Thymus (tissue), 11 donors: ENCODE data around the gene TRIM47. TPM values are rescaled to one million over a fixed set of nuclear protein-coding genes. Genes with fewer than 3 reads are reported as not detected.
"Not testable (repeated sequence)": the region's sequence is repeated elsewhere in the genome, so short reads cannot be mapped to it uniquely, and the experiment has no call there.

Experiments
- DNase-seq, 9 donors: peaks; one replicate each; pipeline ENCODE4 v3.0.0-alpha.2; 2013; ENCODE audit warnings: low spot score in 9 of 9, low read depth in 6 of 9, missing footprints in 1 of 9
- H3K27ac ChIP-seq, 2 donors: one replicate each; pipeline ENCODE4 v1.5.1; 2013; ENCODE audit warnings: control low read depth in 1 of 2, low read depth in 1 of 2, low read length in 1 of 2, mild to moderate bottlenecking in 1 of 2, moderate library complexity in 1 of 2
- H3K27me3 ChIP-seq, 2 donors: one replicate each; pipeline ENCODE4 v1.5.1; 2013; ENCODE audit warnings: low read length in 1 of 2; ENCODE audit not compliant: control insufficient read depth in 2 of 2, insufficient read depth in 1 of 2
- H3K36me3 ChIP-seq, 2 donors: one replicate each; pipeline ENCODE4 v1.5.1; 2013; ENCODE audit warnings: low read length in 1 of 2, mild to moderate bottlenecking in 1 of 2, moderate library complexity in 1 of 2; ENCODE audit not compliant: control insufficient read depth in 2 of 2, insufficient read depth in 2 of 2
- H3K4me1 ChIP-seq, 2 donors: one replicate each; pipeline ENCODE4 v1.5.1; 2013; ENCODE audit warnings: low read length in 2 of 2; ENCODE audit not compliant: control insufficient read depth in 2 of 2, insufficient read depth in 2 of 2
- H3K4me3 ChIP-seq, 2 donors: one replicate each; pipeline ENCODE4 v1.5.1; 2013; ENCODE audit warnings: low read length in 2 of 2, control low read depth in 1 of 2, mild to moderate bottlenecking in 1 of 2
- H3K9me3 ChIP-seq, 2 donors: one replicate each; pipeline ENCODE4 v1.5.1; 2013; ENCODE audit warnings: low read length in 1 of 2, mild to moderate bottlenecking in 1 of 2; ENCODE audit not compliant: control insufficient read depth in 2 of 2, insufficient read depth in 1 of 2
- WGBS: extraction: QIAGEN DNeasy Blood & Tissue Kit; methylation state at CpG from one replicate; pipeline ENCODE4 v1.1.7; 2013; 5-methylcytosine and 5-hydroxymethylcytosine counted together
- polyA plus RNA-seq: library from polyadenylated mRNA; stranded (reverse); fragments of 200-250 nt; gene quantifications from one replicate; pipeline ENCODE4 v1.2.3, GENCODE V29; 2013
- total RNA-seq: library from RNA; stranded (reverse); fragments of 120-200 nt; gene quantifications from one replicate; pipeline ENCODE4 v1.2.4, GENCODE V29; 2013
- donor health status: healthy.

TRIM47 gene
- total and polyA plus RNA-seq, 2 donors, result 12.6 to 22.8 TPM

DNA sequence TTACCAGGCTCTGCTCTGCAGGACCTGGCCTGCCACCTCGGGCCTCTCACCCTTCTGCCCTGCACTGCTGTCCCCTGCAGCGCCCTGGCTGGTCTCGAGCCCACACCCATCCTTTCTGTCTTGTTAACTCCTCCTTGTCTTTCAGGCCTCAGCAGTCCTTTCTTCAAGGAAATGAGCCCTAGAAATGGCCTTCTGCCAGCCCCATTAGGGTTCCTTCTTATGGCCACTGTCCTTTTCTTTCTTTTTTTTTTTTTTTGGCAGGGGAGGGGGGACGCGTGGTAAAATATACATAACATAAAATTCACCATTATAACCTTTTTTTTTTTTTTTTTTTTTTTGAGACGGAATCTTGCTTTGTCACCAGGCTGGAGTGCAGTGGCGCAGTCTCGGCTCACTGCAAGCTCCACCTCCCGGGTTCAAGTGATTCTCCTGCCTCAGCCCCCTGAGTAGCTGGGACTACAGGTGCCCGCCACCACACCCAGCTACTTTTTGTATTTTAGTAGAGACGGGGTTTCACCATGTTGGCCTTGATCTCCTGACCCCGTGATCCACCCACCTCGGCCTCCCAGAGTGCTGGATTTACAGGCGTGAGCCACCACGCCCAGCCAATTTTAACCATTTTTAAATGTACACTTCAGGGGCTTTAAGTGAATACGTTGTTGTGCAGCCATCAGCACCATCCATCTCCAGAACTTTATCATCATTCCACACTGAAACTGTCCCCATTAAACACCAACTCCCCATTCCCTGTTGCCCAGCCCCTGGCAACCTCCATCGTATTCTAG is 12.8 kb downstream of the TRIM47 start:
- WGBS, result 96% methylated on average over 17 of the region's 17 CpGs
- H3K4me3 ChIP-seq, H3K9me3 ChIP-seq, H3K27me3 ChIP-seq, H3K36me3 ChIP-seq, DNase-seq: not testable (repeated sequence)
- H3K4me1 ChIP-seq, result peaks cover 13 to 32% of the 10 kb centered on the region in 2 donors
- H3K27ac ChIP-seq, result peak overlapping the region; percentile 36 to 82

DNA sequence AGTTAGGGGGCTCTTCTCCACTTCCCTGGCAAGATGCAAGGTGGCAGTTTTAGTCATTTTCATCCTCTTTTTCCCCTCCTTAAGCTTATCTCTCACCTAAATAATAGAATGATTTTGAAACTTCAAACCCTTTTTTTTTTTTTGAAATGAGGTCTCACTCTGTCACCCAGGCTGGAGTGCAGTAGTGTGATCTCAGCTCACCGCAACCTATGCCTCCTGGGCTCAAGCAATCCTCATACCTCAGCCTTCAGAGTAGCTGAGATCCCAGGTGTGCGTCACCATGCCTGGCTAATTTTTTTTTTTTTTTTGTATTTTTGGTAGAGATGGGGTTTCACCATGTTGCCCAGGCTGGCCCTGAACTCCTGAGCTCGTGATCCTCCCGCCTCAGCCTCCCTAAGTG is 13.5 kb downstream of the TRIM47 start:
- Histone ChIP-seq H3K27ac (peak overlapping the region; percentile 52 to 82), H3K4me1 (peaks cover 13 to 32% of the 10 kb centered on the region in 2 donors)
- not testable (repeated sequence) for DNase-seq, H3K9me3 ChIP-seq, H3K27me3 ChIP-seq, H3K36me3 ChIP-seq, H3K4me3 ChIP-seq
- WGBS, result 56% methylated on average over 4 of the region's 4 CpGs

DNA sequence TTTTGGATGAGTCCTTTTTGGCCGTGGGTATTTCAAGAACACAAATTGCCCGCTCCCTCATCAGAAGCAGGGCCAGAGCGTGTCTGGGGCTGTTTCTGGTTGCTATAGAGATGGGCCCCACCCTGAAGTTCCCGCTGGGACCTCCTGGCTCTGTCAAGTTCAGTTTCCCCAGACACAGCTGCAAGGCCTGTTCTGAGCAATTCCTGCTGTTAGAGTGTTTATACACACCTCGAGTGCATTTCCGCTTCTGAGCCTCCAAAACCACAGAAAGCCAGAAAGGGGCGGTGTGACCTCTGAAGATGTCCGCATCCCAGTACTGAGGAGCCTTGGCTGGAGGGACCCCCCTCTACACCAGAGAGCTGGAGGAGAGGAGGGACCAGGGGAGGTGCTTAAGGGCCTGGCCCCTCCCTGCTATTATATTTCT is 13.9 kb downstream of the TRIM47 start:
- Histone ChIP-seq H3K27ac (peak overlapping the region; percentile 52 to 82), H3K36me3 (no peaks in the 10 kb centered on the region), H3K4me3 (no peak overlapping the region), H3K27me3 (no peaks in the 10 kb centered on the region), H3K4me1 (peaks cover 13 to 32% of the 10 kb centered on the region in 2 donors), H3K9me3 (no peaks in the 10 kb centered on the region)
- under 1% methylated on average over 8 of the region's 8 CpGs for WGBS
- DNase-seq, result peak in 6 of 9 donors; percentile 66 to 90 (median 78)

DNA sequence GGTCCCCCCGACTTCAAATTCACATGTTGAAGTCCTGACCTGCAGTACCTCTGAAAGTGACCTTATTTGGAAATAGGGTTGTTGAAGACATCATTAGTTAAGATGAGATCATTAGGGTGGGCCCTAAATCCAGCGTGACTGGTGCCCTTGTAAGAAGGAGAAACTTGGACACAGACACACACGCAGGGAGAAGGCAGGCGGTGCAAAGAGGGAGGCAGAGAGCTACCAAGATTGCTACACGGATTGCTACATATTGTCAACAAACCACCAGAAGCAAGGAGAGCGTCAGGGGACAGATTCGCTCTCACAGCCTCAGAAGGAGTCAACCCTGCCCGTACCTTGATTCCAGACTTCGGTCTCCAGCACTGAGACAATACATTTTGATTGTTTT is 16.5 kb downstream of the TRIM47 start:
- WGBS, result 97% methylated on average over 9 of the region's 9 CpGs
- Histone ChIP-seq H3K27ac (no peak overlapping the region), H3K36me3 (no peaks in the 10 kb centered on the region), H3K4me1 (peaks cover 13 to 35% of the 10 kb centered on the region in 2 donors), H3K4me3 (no peak overlapping the region), H3K27me3 (no peaks in the 10 kb centered on the region), H3K9me3 (no peaks in the 10 kb centered on the region)
- no peak for DNase-seq

- H3K4me3 ChIP-seq, H3K9me3 ChIP-seq, H3K27me3 ChIP-seq, H3K36me3 ChIP-seq, DNase-seq, H3K27ac ChIP-seq: not testable (repeated sequence)
- 94% methylated on average over 10 of the region's 10 CpGs for WGBS
- peaks cover 14 to 38% of the 10 kb centered on the region in 2 donors for H3K4me1 ChIP-seq
Observed at GRCh38 chr17:75859358-75859757, 19.0 kb downstream of the TRIM47 start.

DNA sequence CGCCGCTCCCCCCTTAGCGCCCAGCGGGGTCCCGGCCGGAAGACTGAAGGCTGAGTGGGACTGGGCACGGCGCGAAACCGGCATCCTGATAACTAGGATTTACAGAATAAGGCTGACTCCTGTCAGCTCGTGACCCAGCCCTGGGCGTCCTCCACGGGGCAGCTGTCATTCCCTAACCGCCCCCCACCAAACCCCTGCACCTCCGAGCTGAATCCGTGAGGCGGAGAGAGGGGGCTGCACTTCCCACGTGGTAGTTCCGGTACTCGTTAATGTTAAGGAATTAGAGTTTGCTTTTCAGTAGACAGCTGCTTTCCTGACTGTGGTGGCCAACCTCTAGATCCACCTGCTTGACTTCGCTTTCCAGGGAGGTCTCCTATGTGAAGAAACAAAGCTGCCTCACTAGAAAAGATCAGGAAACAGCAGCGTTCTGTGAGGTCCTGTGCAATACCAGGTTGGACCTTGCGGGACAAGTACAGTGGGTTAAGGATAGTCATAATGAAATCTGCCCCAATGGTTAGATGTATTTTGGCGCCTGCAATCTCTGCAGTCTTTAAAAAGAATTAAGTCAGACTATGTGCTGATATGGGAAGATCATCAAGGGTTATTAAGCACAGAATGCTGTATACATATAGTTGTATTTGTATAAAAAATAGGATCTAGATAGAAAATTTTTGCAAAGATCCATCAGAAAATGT is 22.2 kb downstream of the TRIM47 start:
- peaks cover 15 to 27% of the 10 kb centered on the region in 2 donors for H3K4me1 ChIP-seq
- WGBS, result 2% methylated on average over 24 of the region's 24 CpGs
- DNase-seq, result peak in 1 of 9 donors; percentile 53
- H3K4me3 ChIP-seq, result peak overlapping the region; percentile 75 to 91
- H3K36me3 ChIP-seq, result peaks cover 3 to 9% of the 10 kb centered on the region in 2 donors
- H3K27ac ChIP-seq, result peak overlapping the region; percentile 94 to 95
- no peaks in the 10 kb centered on the region for H3K27me3 ChIP-seq
- H3K9me3 ChIP-seq, result peaks cover 0 to 4% of the 10 kb centered on the region in 2 donors

GRCh38 chr17:75855310-75856061 is 22.9 kb downstream of the TRIM47 start, which contains the start of gene WBP2:
TSS of gene WBP2 (minus strand) at chr17:75855335. CDS start at chr17:75855297, 38 bp downstream.
- peaks cover 15 to 25% of the 10 kb centered on the region in 2 donors for H3K4me1 ChIP-seq
- peak within 1 kb of the TSS; percentile 75 to 91 for H3K4me3 ChIP-seq
- peaks cover 0 to 4% of the 10 kb centered on the region in 2 donors for H3K9me3 ChIP-seq
- H3K36me3 ChIP-seq, result peaks cover 11 to 16% of the 10 kb centered on the region in 2 donors
- peak within 1 kb of the TSS; percentile 94 to 95 for H3K27ac ChIP-seq
- under 1% methylated on average over 58 of the region's 58 CpGs for WGBS
- DNase-seq, result peak; percentile 98 to 100 (median 99)
- H3K27me3 ChIP-seq, result no peaks in the 10 kb centered on the region

DNA sequence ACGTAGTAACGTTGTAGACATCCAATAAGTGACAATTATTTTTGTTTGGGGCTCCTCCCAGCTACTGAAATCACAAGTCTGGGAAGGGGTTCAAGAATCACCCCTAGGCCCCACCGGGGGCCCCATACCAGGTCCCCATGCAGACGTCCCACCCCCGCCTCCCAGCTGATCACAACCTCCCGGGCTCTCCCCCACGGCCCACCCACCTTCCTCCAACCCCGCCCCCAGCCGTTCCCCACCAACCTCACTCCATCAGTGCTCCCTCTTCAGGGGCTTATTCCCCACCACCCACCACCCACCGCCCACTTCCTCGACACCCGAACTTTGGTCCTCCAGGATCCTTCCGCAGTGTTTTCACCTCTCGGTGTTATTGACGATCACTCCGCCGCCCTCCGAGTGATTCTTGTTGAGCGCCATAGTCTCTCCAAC is 23.5 kb downstream of the TRIM47 start:
- peaks cover 15 to 25% of the 10 kb centered on the region in 2 donors for H3K4me1 ChIP-seq

More for the DNA sequence above, 23.5 kb downstream of the TRIM47 start:
- DNase-seq, result no peak
- Histone ChIP-seq H3K27me3 (no peaks in the 10 kb centered on the region), H3K27ac (peak overlapping the region; percentile 82 to 93), H3K4me3 (peak overlapping the region; percentile 69 to 91), H3K36me3 (peaks cover 14 to 20% of the 10 kb centered on the region in 2 donors), H3K9me3 (peaks cover 0 to 4% of the 10 kb centered on the region in 2 donors)
- WGBS, result under 1% methylated on average over 19 of the region's 19 CpGs
